Lower lobe of right lung (tissue), 2 donors: ENCODE results near the gene CDK1. TPM values are rescaled to one million over a fixed set of nuclear protein-coding genes. Genes with fewer than 3 reads are reported as not detected.

ENCODE experiments used
- ATAC-seq, 2 donors: fragments of 200-7000 bp; cut with Tn5 transposase; one replicate each; pipeline ENCODE4 v1.9.1; 2020 to 2022; ENCODE audit warnings: mild to moderate bottlenecking in 2 of 2, moderate library complexity in 2 of 2
- DNase-seq: peaks from one replicate; pipeline ENCODE4 v3.0.0-alpha.2; 2020
- H3K27ac ChIP-seq: fragments of 200-600 bp; one replicate; pipeline ENCODE4 v1.8.0; 2022
- H3K27me3 ChIP-seq: fragments of 200-600 bp; one replicate; pipeline ENCODE4 v1.8.0; 2022; ENCODE audit warnings: low read depth
- H3K36me3 ChIP-seq: fragments of 200-600 bp; one replicate; pipeline ENCODE4 v1.8.0; 2022; ENCODE audit warnings: mild to moderate bottlenecking
- H3K4me1 ChIP-seq: fragments of 200-600 bp; one replicate; pipeline ENCODE4 v1.8.0; 2022
- H3K4me3 ChIP-seq: fragments of 200-600 bp; one replicate; pipeline ENCODE4 v1.8.0; 2022; ENCODE audit warnings: mild to moderate bottlenecking
- H3K9me3 ChIP-seq: fragments of 200-600 bp; one replicate; pipeline ENCODE4 v1.8.0; 2022
- CTCF ChIP-seq: fragments of 200-600 bp; IDR thresholded peaks from one replicate; pipeline ENCODE4 v1.8.0; 2022; ENCODE audit warnings: antibody characterized with exemption, mild to moderate bottlenecking
- intact Hi-C: fragments of 100-400 bp; cut with DNase I; formaldehyde crosslinking; loops from one replicate; pipeline ENCODE4 v1.11.0; 2022
- total RNA-seq: library from RNA; stranded (reverse); fragmentation: NEBNext Ultra II Directional; extraction: Animal tissue kit (Norgen Biotek cat#: 25700); gene quantifications from one replicate; pipeline ENCODE4 v1.2.1, GENCODE V29; 2021
- donor health status: DM: no; HTN: yes; CAD: no; lungs with severe emphysema.

The CDK1 gene
- total RNA-seq, 1 donor from 2014 or later = 4.3 TPM

GRCh38 chr10:60759181-60759580, 19.1 kb upstream of the CDK1 start:
- no peaks in the 10 kb centered on the region for H3K27me3 ChIP-seq
- DNase-seq (no peak), ATAC-seq (no peak)
- no peak overlapping the region for H3K4me3 ChIP-seq
- TF ChIP-seq CTCF = no peak
- intact Hi-C loops = no loop called here
- H3K36me3 ChIP-seq = no peaks in the 10 kb centered on the region
- H3K4me1 ChIP-seq = no peaks in the 10 kb centered on the region
- no peak overlapping the region for H3K27ac ChIP-seq
- H3K9me3 ChIP-seq = no peaks in the 10 kb centered on the region

DNA sequence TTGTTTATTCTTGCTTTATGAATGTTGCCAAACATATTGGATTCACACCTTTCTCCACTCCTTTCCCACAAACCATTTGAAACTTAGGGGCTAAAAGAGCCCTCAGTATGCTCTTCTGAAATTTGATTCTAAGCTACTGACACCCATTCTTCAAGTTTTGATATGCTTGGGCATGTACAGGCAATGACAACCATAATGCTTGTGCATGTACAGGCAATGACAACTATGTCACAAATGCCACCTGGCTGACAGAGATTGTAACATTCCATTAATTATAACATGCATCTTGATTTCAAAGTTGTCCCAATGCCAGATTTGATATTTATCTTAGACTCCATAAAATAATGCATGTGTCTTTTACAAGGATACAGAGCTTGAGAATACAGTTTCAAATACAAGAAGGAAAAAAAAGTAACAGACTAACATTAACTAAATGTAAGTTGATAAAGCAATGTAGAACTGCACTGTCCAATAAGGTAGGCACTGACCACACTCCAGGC, 17.5 kb upstream of the CDK1 start:
- intact Hi-C loops = no loop called here
- Histone ChIP-seq H3K4me3 (no peak overlapping the region), H3K4me1 (no peaks in the 10 kb centered on the region), H3K27ac (no peak overlapping the region), H3K27me3 (no peaks in the 10 kb centered on the region), H3K36me3 (no peaks in the 10 kb centered on the region), H3K9me3 (no peaks in the 10 kb centered on the region)
- DNase-seq (no peak), ATAC-seq (no peak)
- no peak for TF ChIP-seq CTCF

DNA sequence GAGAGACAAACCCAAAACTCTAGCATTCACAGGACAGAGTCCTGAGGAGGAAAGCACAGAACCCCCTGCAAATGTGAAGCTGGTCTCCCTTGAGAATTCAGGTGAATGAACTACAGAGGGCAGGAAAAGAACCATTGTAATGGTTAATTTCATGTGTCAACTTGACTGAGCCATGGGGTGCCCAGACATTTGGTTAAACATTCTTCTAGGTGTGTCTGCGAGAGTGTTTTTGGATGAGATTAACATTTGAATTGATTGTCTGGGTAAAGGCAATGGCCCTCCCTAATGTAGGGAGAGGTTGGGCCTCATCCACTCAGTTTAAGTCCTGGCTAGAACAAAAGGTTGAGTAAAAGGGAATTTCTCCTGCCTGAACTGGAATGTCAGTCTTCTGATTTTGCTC, 15.7 kb upstream of the CDK1 start:
- Histone ChIP-seq H3K4me1 (no peaks in the 10 kb centered on the region), H3K4me3 (no peak overlapping the region), H3K27ac (no peak overlapping the region), H3K36me3 (no peaks in the 10 kb centered on the region), H3K27me3 (no peaks in the 10 kb centered on the region), H3K9me3 (no peaks in the 10 kb centered on the region)
- ATAC-seq = no peak
- TF ChIP-seq CTCF = no peak
- intact Hi-C loops = no loop called here
- no peak for DNase-seq

GRCh38 chr10:60767424-60767823, 10.9 kb upstream of the CDK1 start:
- Histone ChIP-seq H3K4me3 (no peak overlapping the region), H3K36me3 (no peaks in the 10 kb centered on the region), H3K27ac (no peak overlapping the region), H3K4me1 (no peaks in the 10 kb centered on the region), H3K9me3 (no peaks in the 10 kb centered on the region), H3K27me3 (no peaks in the 10 kb centered on the region)
- DNase-seq = no peak
- TF ChIP-seq CTCF = no peak
- intact Hi-C loops = no loop called here
- peak; percentile 73 to 77 for ATAC-seq

DNA sequence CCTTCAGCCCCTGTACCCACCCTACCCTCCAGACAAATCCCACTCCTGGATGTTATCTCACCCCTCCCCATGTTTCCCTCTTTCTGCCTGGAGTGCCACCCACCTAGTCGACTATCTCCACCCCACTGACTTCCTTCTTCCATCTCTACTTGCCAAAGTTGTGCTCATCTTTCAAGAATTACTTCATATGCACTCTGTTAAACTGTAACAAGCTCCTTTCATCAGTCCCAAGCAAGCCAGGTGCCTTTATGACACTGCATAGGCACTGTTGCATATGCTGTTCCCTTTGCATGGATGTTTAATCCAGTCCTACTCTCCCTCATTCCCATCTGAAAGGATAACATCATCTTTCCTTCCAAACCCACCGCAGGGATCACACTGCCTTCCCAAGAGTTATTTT, 8.9 kb upstream of the CDK1 start:
- Histone ChIP-seq H3K36me3 (no peaks in the 10 kb centered on the region), H3K4me1 (no peaks in the 10 kb centered on the region), H3K27ac (no peak overlapping the region), H3K9me3 (no peaks in the 10 kb centered on the region), H3K4me3 (no peak overlapping the region), H3K27me3 (no peaks in the 10 kb centered on the region)
- DNase-seq (no peak), ATAC-seq (no peak)
- intact Hi-C loops = no loop called here
- TF ChIP-seq CTCF = no peak
